Spleen (tissue), 11 donors: Measurements from ENCODE around the gene WDR4. TPM values are rescaled to one million over a fixed set of nuclear protein-coding genes. Genes with fewer than 3 reads are reported as not detected.

ENCODE experiments used
- DNase-seq: peaks from one replicate; pipeline ENCODE4 v3.0.0-alpha.2; 2020
- H3K27ac ChIP-seq, 8 donors: fragments of 200-600 bp; sonication (generic) in 7 of 8; 1 replicate in 4 of 8; 2 replicates in 4 of 8; pipeline versions ENCODE4 v1.5.0 to v1.8.0; 2016 to 2021; ENCODE audit warnings: inconsistent platforms in 4 of 8, mild to moderate bottlenecking in 4 of 8, moderate library complexity in 1 of 8
- H3K27me3 ChIP-seq, 7 donors: fragments of 200-600 bp; sonication (generic) in 6 of 7; replicated peaks in 1 of 7; 1 replicate in 4 of 7; 2 replicates in 3 of 7; pipeline versions ENCODE4 v1.5.0 to v1.8.0; 2016 to 2021; ENCODE audit warnings: inconsistent platforms in 3 of 7, mild to moderate bottlenecking in 1 of 7
- H3K36me3 ChIP-seq, 6 donors: fragments of 200-600 bp; sonication (generic) in 5 of 6; 1 replicate in 4 of 6; 2 replicates in 2 of 6; pipeline versions ENCODE4 v1.5.0 to v1.8.0; 2016 to 2021; ENCODE audit warnings: inconsistent platforms in 2 of 6
- H3K4me1 ChIP-seq, 6 donors: fragments of 200-600 bp; sonication (generic) in 5 of 6; 1 replicate in 3 of 6; 2 replicates in 3 of 6; pipeline versions ENCODE4 v1.5.0 to v1.8.0; 2016 to 2021; ENCODE audit warnings: inconsistent platforms in 3 of 6
- H3K4me3 ChIP-seq, 8 donors: fragments of 200-600 bp; sonication (generic) in 7 of 8; 1 replicate in 4 of 8; 2 replicates in 4 of 8; pipeline versions ENCODE4 v1.5.0 to v1.8.0; 2016 to 2021; ENCODE audit warnings: inconsistent platforms in 4 of 8, mild to moderate bottlenecking in 4 of 8, moderate library complexity in 2 of 8
- H3K9me3 ChIP-seq, 8 donors: fragments of 200-600 bp; sonication (generic) in 7 of 8; 1 replicate in 4 of 8; 2 replicates in 4 of 8; pipeline versions ENCODE4 v1.5.0 to v1.8.0; 2016 to 2021; ENCODE audit warnings: inconsistent platforms in 4 of 8
- CTCF ChIP-seq, 11 experiments: fragments of 200-600 bp in 7 of 11; fragments of 450-650 bp in 4 of 11; sonication (generic) in 4 of 11; IDR thresholded peaks in 8 of 11; conservative IDR thresholded peaks in 3 of 11; 1 replicate in 7 of 11; 2 replicates in 4 of 11; pipeline versions ENCODE4 v1.4.0 to v1.8.0; 2016 to 2021; ENCODE audit warnings: antibody characterized with exemption in 11 of 11, inconsistent platforms in 4 of 11, mild to moderate bottlenecking in 1 of 11
- POLR2A ChIP-seq, 3 donors: fragments of 450-650 bp; IDR thresholded peaks; one replicate each; pipeline ENCODE4 v1.5.1; 2017; ENCODE audit warnings: antibody characterized with exemption in 3 of 3, mild to moderate bottlenecking in 1 of 3
- POLR2AphosphoS5 ChIP-seq, 3 donors: sonication (generic); formaldehyde crosslinking; IDR thresholded peaks; one replicate each; pipeline ENCODE4 v1.5.1; 2017; ENCODE audit warnings: antibody characterized with exemption in 3 of 3
- WGBS, 5 donors: extraction: QIAGEN DNeasy Blood & Tissue Kit in 3 of 5; methylation state at CpG; one replicate each; pipeline versions ENCODE4 v1.1.5 to v1.1.7; 2013 to 2018; 5-methylcytosine and 5-hydroxymethylcytosine counted together
- intact Hi-C: fragments of 100-400 bp; cut with DNase I; formaldehyde crosslinking; loops from one replicate; pipeline ENCODE4 v1.15.0; 2023; ENCODE audit warnings: low total_unique reads
- polyA plus RNA-seq, 3 donors: library from polyadenylated mRNA; stranded (reverse); fragments of 200-250 nt; gene quantifications; one replicate each; pipeline ENCODE4 v1.2.1, GENCODE V29; 2013
- total RNA-seq, 7 donors: library from RNA; depleted of rRNA in 3 of 7; stranded (reverse); fragments of >200 nt in 3 of 7; fragmentation: NEBNext Ultra II Directional in 4 of 7; extraction: Animal tissue kit (Norgen Biotek cat#: 25700) in 4 of 7; gene quantifications; one replicate each; pipeline versions ENCODE4 v1.1.0 to v1.2.1, GENCODE V29; 2016 to 2021
- donor health status: healthy with polysubstance abuse.
- donor health status: DM: no; HTN: no; CAD: no; lungs with moderate emphysema.
- donor health status: DM: no; HTN: no; CAD: no.
- donor health status: Bipolar disorder and iron deficiency.
- donor health status: healthy.
- donor health status: DM: no; HTN: no; CAD: no.
- donor health status: DM: yes; HTN: yes; CAD: no.

The WDR4 gene
- total and polyA plus RNA-seq, 10 donors = 6.1 to 31.3 (median 18.5) TPM

GRCh38 chr21:42820616-42821465 lies 58.5 kb downstream of the WDR4 start:
- Histone ChIP-seq H3K27me3 (peaks cover 0 to 16% (median 0%) of the 10 kb centered on the region in 7 donors), H3K9me3 (peaks cover 0 to 3% (median 0%) of the 10 kb centered on the region in 8 donors), H3K27ac (no peak overlapping the region), H3K36me3 (no peaks in the 10 kb centered on the region), H3K4me3 (no peak overlapping the region), H3K4me1 (peaks cover 0 to 7% (median 0%) of the 10 kb centered on the region in 6 donors)
- TF ChIP-seq POLR2AphosphoS5 (IDR thresholded peaks at IDR 0.05) (no peak), POLR2A (IDR thresholded peaks at IDR 0.05) (no peak), CTCF (IDR thresholded peaks at IDR 0.05 in 8 of 11, conservative IDR thresholded peaks at IDR 0.05 in 3 of 11) (no peak)
- intact Hi-C loops = no loop called here
- DNase-seq = peak; percentile 44
- 70 to 91% (median 78%) methylated on average over 8 of the region's 8 CpGs for WGBS, 5 donors

GRCh38 chr21:42819861-42820615 lies 59.3 kb downstream of the WDR4 start:
- Histone ChIP-seq H3K36me3 (no peaks in the 10 kb centered on the region), H3K9me3 (peaks cover 0 to 12% (median 4%) of the 10 kb centered on the region in 8 donors), H3K4me3 (no peak overlapping the region), H3K27ac (no peak overlapping the region), H3K27me3 (peaks cover 0 to 16% (median 0%) of the 10 kb centered on the region in 7 donors), H3K4me1 (peaks cover 0 to 7% (median 0%) of the 10 kb centered on the region in 6 donors)
- 89 to 95% (median 92%) methylated on average over 6 to 7 of the region's 7 CpGs for WGBS, 5 donors
- intact Hi-C loops = loop anchor here (5.0 kb wide), 2 partner anchors 168 to 228 kb away; partner anchors contain the start of gene PDE9A
- DNase-seq = peak; percentile 36
- TF ChIP-seq POLR2AphosphoS5 (IDR thresholded peaks at IDR 0.05) = no peak
- TF ChIP-seq CTCF (IDR thresholded peaks at IDR 0.05 in 8 of 11, conservative IDR thresholded peaks at IDR 0.05 in 3 of 11) = no peak
- TF ChIP-seq POLR2A (IDR thresholded peaks at IDR 0.05) = no peak

- intact Hi-C loops = loop anchor here (5.0 kb wide), 2 partner anchors 166 to 226 kb away; partner anchors contain the start of gene PDE9A
- peaks cover 0 to 20% (median 5%) of the 10 kb centered on the region in 8 donors for H3K9me3 ChIP-seq
- WGBS, 5 donors = 21 to 43% (median 31%) methylated on average over 2 of the region's 2 CpGs
- H3K36me3 ChIP-seq = no peaks in the 10 kb centered on the region
- peaks cover 0 to 16% (median 0%) of the 10 kb centered on the region in 7 donors for H3K27me3 ChIP-seq
- H3K27ac ChIP-seq = no peak overlapping the region
- TF ChIP-seq POLR2AphosphoS5 (IDR thresholded peaks at IDR 0.05) = peak in 1 of 3 donors; percentile 38
- peak; percentile 80 to 97 (median 91) for TF ChIP-seq CTCF (IDR thresholded peaks at IDR 0.05 in 8 of 11, conservative IDR thresholded peaks at IDR 0.05 in 3 of 11)
- no peak for TF ChIP-seq POLR2A (IDR thresholded peaks at IDR 0.05)
- no peak overlapping the region for H3K4me3 ChIP-seq
- peak; percentile 88 for DNase-seq
- H3K4me1 ChIP-seq = peaks cover 0 to 7% (median 0%) of the 10 kb centered on the region in 6 donors
Measured at GRCh38 chr21:42818328-42818749, 61.0 kb downstream of the WDR4 start.
